ENCODE results near the gene WSB2. TPM values are rescaled to one million over a fixed set of nuclear protein-coding genes. Genes with fewer than 3 reads are reported as not detected.
"Not testable (repeated sequence)": the region's sequence is repeated elsewhere in the genome, so short reads cannot be mapped to it uniquely, and the experiment has no call there.

WSB2 gene
- total RNA-seq, 1 donor from 2014 or later = 53.6 TPM

DNA sequence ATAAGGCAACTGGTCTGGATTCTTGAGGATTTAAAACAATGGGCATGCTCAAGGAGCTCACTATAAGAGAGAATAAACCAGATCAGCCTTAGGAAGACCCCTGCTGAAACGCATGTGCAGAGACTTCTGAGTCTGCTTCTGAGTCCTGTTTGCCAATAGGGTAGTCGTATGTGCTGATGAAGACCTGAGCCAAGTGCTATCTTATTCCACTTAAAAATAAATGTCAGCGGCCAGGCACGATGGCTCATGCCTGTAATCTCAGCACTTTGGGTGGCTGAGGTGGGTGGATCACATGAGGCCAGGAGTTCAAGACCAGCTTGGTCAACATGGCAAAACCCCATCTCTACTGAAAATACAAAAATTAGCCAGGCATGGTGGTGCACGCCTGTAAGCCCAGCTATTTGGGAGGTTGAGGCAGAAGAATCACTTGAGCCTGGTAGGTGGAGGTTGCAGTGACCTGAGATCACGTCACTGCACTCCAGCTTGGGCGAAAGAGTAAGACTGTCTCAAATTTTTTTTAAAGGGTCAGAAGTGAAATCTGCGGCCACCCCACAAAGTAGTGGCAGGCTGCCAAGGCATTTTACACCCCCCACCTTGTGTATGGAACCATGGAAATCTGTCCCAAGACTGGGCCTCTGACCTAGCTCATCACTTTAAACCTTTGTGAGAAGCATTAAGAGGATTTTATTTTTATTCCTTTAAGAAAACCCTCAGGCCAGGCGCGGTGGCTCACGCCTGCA lies 24.1 kb downstream of the WSB2 start:
- intact Hi-C loops (cut with micrococcal nuclease) = no loop called here

DNA sequence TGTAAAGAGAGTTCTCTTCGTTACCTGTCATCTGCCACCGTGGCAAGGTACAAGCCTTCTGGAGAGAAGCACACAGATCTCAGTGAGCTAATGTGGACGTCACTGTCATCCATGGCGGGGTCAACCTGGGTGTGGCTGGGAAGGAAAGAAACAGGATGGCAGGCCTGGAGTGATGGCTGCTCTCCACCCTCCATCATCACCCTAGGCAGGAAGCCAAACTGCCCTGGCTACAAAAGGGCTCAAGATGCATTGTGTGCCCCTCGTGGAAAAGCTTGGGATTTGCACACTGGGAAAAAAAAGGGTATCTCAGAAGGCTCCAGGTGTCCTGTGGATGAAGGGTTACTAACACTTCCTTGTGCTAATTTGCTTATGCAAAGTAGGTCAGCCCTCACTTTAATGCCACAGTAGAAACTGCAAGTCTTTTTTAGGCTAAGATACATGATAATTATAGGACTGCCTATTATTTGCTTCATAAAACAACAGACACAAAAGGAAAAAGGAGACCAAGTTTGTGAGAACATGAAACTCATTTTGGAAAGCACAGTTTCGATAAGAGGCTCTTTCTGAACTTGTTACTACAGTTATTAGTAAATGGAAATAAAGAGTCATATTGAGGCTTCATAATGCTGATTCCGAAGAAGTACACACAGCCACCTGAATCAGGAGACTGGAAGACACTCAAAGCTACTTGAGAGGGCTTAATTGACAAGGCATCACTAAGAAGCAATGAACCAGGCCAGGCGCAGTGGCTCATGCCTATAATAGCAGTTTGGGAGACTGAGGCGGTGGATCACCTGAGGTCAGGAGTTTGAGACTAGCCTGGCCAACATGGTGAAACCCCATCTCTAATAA lies 25.6 kb downstream of the WSB2 start:
- intact Hi-C loops (cut with micrococcal nuclease) = no loop called here

DNA sequence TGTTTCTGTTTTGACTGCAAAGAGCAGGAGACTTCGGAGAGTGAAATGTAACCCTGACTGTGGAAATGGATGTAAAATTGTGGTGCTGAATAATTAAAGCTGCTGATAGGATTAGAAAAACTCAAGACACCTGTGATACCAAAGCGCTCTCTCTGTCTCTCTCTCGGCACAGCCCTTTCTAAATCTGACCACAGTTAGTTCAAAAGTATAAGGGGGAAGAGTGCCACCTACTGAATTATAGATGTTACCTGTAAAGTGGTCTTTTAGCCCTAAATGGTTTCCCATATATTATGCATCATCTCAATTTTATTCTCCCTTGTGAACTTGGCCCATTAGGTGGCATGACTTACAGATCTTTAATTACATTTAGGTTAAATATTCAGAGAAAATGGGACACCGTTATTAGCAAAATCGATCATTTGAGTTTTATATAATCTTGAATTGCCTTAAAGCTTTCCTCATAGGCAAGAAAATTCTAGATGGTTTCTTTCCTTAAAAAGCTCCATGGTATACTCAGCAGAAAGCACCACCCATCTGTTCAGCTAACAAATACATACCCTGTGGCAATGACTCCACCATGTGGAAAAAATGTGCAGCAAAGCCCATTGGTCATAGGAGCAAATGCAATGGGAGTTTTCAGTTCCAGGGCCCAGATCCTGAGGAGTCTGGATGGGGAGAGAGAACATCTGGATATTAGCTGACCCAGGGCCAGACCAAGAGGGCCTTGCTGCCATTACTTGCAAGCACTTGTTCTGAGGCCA lies 26.4 kb downstream of the WSB2 start:
- intact Hi-C loops (cut with micrococcal nuclease) = no loop called here

DNA sequence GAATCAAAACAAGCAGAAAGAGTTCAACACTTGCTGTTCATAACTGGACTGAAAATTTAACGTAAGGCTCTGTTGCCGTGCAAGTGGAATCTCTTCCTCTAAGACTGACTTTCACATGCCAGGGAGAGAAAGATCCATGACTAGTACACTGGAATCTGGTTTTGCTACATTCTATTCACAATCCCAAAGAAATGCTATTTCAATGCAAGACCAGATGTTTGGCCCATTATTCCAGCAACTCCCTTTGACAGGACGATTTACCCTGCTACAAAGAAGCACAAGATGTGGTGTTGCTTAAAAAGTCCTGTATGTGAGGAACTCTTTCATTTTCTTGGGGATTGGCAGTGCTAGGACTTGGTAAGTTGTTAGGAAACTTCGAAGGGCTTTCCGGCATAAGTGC lies 27.1 kb downstream of the WSB2 start:
- intact Hi-C loops (cut with micrococcal nuclease) = no loop called here

DNA sequence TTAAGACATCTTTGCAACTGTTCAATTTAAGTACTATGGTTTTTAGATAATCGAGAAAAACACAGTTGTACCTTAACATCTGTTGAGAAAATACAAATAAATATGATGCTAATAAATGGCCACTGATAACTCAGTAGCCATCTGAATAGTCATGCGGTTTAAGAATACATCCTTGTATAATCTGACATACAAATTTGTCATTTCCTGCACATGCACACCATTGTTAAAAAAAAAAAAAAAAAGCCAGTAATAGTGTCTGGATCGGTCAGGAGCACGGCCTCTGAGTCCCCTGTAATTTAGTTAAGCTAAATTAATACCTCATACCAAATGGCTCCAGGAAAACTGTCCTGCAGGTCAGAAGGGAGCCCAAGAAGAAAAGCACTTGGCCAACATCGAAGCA lies 27.7 kb downstream of the WSB2 start:
- intact Hi-C loops (cut with micrococcal nuclease) = no loop called here

DNA sequence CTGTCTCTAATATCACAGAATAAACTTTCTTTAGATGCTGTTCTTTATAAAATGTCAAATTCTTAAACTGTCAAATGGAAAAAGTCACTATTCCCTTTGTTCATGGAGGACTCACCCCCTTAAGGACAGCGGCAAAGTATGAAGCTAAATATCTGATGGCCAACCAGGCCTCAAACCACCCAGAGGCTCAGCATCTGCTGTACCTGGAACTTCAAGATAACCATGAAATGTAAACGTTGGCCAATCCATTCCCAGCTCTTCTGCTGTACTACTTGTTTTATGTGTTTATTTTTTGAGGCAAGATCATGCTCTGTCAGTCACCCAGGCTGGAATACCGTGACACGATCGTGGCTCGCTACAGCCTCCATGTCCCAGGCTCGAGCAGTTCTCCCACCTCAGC lies 28.8 kb downstream of the WSB2 start:
- intact Hi-C loops (cut with micrococcal nuclease) = no loop called here

DNA sequence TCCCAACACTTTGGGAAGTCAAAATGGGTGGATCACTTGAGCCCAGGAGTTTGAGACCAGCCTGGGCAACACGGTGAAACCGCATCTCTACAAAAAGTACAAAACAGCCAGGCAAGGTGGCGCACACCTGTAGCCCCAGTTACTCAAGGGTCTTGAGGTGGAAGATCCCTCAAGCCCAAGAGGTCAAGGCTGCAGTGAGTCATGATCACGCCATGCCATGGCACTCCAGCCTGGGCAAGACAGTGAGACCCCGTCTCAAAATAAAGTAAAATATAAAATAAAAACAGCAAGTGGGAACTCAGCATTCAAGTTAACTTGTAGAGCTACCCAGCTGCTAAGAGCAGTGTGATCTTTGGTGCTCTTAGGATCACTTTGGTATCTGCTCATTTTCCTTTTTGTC lies 31.8 kb downstream of the WSB2 start:
- intact Hi-C loops (cut with micrococcal nuclease) = no loop called here

DNA sequence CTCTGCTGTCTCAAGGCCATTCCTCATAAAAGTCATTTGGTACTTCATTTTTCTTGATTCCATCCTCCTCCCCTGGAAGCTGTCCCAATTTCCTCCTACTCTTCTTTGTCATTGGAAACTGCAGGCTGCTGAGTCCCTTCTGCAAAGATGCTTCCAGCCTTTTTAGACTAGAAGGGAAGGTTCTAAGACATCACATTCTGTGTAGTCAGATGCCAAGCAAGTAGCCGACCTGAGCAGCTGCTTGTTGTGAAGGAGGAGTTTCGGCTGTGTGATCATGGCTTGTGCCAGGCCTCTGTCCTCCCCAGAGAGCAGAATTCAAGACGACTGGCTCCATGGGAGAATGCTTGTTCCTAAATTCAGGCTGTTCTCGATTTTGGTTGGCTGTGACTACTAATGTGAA lies 35.8 kb downstream of the WSB2 start:
- intact Hi-C loops (cut with micrococcal nuclease) = no loop called here

DNA sequence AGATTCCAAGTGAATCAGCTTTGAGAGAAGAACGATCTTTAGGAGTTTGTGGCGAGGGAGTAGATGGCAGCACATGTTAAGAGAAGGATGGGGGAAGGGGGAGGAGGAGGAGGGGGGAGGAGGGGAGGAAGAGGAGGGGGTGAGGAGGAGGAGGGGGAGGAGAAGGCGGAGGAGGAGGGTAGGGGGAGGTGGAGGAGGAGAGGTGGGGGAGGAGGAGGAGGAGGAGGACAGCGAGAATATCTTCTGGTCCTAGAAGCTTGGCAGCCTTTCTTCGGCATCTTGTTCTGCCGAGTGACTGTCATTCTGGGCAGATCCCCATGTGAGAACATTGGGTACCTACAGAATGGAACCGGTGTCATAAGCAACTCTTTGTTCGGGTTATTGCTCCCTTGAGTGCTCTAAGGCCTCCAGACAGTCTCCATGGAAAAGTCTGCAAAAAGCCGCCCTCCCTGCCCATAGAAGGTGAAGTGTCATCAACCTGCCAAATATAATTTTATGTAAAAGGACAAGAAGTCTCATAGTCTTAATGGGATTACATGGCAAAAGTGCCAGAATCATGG lies 37.6 kb downstream of the WSB2 start:
- intact Hi-C loops (cut with micrococcal nuclease) = no loop called here

DNA sequence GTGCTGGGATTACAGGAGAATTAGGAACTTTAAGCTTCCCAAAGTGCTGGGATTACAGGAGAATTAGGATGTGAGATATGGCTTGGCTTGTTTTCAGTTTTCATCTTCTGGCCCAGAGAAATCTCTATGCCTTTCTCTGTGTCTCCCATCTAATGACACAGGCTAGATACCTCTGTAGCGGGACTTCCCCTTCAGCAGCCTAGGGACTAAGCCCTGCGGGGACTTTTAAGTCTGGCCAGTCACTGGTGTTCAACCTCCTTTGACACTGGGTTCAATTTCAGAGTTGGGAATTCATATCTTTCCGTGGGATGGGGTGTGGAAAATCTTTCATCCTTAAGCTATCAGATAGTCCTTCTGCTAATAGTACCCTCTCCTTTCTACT lies 38.3 kb downstream of the WSB2 start:
- intact Hi-C loops (cut with micrococcal nuclease) = no loop called here

DNA sequence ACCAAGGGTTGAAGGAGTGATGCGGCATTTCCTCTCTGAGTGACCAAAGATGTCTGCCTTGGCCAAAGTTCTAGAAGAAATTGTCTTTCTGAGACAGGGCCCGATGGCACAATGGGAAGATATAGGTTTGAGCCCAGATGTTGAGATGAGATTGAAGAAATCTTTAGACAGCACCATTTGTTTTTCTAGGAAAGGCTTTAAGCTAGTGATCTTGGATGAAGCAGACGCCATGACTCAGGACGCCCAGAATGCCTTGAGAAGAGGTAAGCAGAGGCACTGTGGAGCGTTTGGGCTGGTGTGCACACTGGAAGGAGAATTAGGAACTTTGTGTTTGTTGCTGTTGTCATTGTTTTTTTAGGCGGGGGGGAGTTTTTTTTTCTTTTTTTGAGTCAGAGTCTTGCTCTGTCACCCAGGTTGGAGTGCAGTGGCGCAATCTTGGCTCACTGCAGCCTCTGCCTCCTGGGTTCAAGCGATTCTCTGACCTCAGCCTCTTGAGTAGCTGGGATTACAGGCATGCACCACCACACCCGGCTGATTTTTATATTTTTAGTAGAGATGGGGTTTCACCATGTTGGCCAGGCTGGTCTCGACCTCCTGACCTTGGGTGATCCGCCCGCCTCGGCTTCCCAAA lies 38.8 kb downstream of the WSB2 start:
- intact Hi-C loops (cut with micrococcal nuclease) = not testable (repeated sequence)

DNA sequence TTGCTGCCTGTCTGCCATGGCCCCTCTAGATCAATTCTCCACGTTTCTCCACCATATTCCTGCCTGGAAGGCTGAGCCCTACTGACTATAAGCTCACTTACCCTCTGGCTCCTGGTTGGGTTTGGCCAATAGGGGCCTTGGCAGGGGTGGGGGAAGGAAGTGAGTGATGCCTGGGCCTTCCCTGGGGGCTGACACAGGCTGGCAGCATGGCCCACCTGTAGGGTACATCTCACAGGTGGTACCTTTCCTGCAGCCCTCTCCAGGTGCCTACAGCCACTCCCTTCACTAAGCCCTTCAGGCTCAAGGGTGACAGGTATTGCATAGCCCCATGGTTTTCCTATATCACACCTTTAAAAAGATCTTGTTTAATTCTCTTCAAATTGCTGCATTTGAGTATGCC lies 40.9 kb downstream of the WSB2 start:
- intact Hi-C loops (cut with micrococcal nuclease) = no loop called here

DNA sequence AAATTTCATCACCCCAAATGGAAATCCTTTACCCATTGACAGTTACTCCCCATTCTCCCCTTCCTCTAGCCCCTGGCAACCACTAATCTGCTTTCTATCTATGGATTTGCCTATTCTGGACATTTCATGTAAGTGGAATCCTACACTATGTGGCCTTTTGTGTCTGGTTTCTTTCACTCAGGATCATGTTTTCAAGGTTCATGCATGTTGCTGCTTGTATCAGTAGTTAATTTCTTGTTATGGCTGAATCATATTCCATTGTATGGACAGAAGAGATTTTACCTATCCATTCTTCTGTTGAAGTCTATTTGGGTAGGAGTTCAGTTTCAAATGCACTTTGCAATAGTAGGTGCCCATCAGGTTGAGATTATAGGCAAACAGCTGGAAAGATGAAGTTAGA lies 43.1 kb downstream of the WSB2 start:
- intact Hi-C loops (cut with micrococcal nuclease) = loop anchor here (2.0 kb wide), 1 partner anchor 355 kb away; the partner anchor contains the start of gene TAOK3

DNA sequence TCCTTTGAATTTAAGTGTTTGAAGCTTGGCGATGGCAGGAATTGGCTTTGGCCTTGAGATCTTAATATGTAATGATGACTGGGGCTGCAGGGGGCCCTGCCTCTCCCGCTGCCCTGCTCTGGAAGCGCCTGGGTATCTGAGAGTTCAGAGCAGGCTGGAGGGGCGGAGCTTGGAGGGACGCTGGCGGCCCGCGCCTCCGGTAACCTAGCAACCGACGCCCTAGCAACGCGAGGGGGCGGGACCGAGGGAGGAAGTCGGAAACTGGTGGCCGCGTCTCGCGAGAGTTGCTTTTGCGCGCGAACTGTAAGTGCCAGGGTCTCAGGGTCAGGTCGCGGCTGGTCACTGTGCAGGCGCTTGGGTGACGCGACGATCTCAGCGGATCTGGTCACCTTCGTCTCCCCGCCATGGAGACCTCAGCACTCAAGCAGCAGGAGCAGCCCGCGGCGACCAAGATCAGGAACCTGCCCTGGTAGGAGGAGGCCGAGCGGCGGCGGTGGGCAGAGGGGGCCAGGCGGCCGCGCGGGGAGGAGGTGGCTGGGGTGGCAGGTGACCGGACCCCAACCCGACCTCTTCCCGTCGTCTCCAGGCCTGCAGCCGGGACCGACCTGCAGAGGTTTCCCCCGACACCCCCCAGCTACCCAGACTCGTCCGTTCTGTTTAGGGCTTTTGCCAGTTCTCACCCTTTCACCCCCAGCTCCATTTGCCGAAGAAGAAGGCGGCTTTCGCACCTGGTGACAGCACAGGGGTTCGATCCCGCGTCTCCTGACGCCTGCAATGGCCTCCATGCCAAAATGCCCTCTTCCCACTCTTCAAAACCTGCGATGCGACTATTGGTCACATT lies 44.3 kb downstream of the WSB2 start, which contains the start of gene RFC5:
TSS of gene RFC5 (plus strand) at position 280 of the 841 bp plus-strand sequence. CDS start at position 405, 125 bp downstream.
- intact Hi-C loops (cut with micrococcal nuclease) = loop anchor here (1.0 to 2.0 kb wide), 3 partner anchors 44 to 356 kb away; partner anchors contain the start of gene TAOK3

DNA sequence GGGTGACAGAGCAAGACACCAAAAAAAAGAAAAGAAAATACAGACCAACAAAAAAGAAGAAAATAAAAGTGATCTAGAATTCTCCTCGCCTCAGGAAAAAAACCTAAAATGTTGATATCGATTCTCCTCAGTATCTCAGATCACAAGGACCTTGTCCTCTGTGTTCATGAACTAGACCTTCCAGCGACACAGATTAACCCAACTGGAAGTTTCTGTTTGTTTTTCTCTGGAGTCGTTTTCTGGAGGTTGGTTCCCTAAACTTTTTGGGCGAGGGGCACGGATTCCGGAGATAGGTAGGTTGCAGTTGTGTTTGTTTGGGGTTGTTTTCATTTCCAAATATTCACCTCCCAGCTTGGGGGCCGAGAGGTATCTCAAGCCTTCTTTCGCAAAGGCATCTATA lies 45.0 kb downstream of the WSB2 start:
- intact Hi-C loops (cut with micrococcal nuclease) = loop anchor here (1.0 to 2.0 kb wide), 3 partner anchors 44 to 357 kb away; partner anchors contain the start of gene TAOK3

DNA sequence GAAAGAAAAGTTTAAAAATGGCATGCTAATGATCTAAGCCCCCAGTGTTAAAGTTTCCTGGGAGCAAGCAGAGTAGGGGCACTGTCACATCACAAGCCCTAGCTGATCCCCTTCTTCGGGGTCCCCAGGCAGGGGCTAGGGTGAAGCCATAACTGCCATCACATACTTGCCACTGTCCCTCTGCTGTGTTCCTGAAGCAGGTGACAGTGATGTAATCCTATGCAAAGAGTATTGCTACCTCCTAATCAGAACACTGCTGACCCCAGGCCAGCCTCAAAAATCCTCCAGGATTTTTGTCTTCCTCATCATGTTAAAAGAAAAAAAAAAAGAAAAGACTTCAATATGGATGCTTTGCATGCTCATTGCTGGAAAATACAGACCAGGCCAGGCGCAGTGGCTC lies 45.7 kb downstream of the WSB2 start:
- intact Hi-C loops (cut with micrococcal nuclease) = no loop called here

DNA sequence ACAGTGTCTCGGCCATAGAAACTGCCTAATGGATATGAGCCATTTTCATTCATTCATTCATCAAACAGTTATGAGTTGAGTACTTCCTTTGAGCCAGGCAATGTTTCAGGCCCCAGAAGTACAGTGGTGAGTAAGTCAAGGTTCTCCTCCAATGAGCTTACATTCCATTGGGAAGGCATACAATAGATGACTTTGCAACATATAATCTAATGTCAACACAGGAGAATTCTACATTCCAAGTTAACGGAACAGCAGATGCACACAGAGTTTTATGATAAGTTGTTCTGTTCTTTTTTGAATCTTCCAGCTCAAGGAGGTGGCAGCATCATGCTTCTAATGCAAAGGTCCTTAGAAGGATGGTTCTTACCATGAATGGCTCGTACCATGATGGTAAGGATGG lies 47.7 kb downstream of the WSB2 start:
- intact Hi-C loops (cut with micrococcal nuclease) = no loop called here

DNA sequence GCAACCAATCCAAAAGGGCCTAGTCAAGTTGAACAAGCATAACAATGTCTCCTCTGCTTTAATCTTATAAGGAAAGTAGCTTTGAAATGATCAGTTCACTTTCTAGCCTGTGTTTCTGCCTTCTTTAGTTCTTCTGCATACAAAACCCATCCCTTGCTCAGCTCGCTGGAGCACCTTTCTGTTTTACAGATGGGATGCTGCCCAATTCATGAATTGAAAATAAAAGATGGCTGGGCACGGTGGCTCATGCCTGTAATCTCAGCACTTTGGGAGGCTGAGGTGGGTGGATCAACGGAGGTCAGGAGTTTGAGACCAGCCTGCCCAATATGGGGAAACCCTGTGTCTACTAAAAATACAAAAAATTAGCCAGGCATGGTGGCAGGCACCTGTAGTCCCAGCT lies 49.0 kb downstream of the WSB2 start:
- intact Hi-C loops (cut with micrococcal nuclease) = no loop called here

DNA sequence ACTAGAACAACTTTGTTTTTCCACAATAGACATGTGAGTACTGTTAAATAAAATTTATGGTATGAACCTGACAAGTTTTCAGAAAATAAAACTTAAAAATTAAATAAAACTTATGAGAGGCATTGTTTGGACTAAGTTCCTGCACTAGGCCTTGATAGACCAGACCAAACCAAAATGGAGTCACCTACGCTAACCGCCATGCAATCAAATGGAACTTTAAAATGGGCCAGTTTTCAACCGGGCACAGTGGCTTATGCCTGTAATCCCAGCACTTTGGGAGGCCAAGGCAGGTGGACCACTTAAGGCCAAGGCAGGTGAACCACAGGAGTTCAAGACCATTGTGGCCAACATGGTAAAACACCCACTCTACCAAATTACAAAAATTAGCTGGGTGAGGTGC lies 49.6 kb downstream of the WSB2 start:
- intact Hi-C loops (cut with micrococcal nuclease) = no loop called here

DNA sequence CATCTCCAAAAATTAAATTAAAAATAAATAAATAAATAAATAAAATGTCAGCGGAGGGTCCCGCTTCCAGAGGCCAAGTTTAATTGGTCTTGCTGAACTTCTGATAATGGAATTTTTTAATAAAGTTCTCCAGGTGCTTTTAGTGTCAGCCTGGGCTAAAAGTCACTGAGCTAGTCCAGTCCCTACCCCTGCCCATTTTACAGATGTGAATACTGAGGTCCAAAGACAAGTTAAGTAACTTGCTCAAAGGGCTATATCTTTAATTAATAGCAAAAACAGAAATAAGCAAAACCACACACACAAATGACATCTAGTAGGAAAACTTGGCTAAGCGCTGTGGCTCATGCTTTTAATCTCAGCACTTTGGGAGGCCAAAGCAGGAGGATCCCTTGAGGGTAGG lies 50.1 kb downstream of the WSB2 start:
- intact Hi-C loops (cut with micrococcal nuclease) = no loop called here

Data from T-helper 2 cell treated with Interferon-gamma antibody and Interleukin-4, amounts not matched to agents 100 ng/mL and 5 ng/mL, for 36 hours (primary cell).